ENCODE results near the gene NXPH3.

Gene NXPH3

DNA sequence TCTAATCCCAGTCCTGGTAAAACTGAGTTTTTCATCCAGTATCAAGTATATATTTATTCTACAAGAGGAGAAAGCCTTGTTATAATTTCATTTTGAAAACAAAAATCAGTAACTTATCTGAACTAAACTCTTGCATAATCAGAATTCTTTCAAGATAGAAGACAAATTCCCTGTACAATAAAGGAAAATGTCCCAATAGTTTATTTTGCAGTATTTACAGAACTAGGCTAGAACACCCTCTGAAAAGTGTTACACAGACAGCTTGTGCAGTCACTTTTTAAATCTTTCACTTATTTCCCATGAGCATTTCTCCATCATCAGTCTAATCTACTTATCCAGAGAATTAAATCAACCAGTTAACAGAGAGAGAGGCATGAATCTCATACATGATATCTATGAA, 53.8 kb downstream of the NXPH3 start:
- no peak for DNase-seq (ENCODE audit: low read depth in 2 of 2)

- DNase-seq (ENCODE audit: low read depth in 2 of 2): no peak
Measured at GRCh38 chr17:49630113-49630900, 54.6 kb downstream of the NXPH3 start.

DNA sequence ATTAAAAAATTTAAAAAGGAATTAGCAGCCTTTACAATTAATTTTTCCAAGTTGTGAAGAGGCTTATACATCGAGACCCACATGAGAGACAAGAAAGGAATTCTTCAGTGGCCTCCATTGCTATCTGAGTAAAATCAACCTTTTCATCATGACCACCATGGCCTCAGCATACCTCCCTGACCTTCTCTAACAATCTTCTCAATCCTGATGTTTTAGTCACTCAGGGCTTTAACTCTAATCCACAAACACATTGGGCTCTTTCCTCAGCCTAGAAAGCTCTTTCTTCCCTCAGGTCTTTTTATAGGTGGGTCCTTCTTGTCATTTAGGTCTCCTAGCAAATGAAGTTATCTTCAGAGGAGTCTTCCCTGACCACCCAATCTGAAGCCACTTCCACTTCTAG, 55.8 kb downstream of the NXPH3 start:
- DNase-seq (ENCODE audit: low read depth in 2 of 2): no peak

All from stimulated activated CD4-positive, alpha-beta T cell treated with anti-CD3 and anti-CD28 coated beads, Interleukin-12 subunit alpha, Interleukin-12 subunit beta, amount 100 ng/mL, for 24 hours (primary cell).